ENCODE results near the gene TTC3. TPM values are rescaled to one million over a fixed set of nuclear protein-coding genes. Genes with fewer than 3 reads are reported as not detected.

Gene TTC3
- total and polyA plus RNA-seq, 10 of the 15 experiments (the other 5 are each of a cell fraction or from before 2014, with no cell fraction given), result 23.1 to 94.9 (median 72.7) TPM

DNA sequence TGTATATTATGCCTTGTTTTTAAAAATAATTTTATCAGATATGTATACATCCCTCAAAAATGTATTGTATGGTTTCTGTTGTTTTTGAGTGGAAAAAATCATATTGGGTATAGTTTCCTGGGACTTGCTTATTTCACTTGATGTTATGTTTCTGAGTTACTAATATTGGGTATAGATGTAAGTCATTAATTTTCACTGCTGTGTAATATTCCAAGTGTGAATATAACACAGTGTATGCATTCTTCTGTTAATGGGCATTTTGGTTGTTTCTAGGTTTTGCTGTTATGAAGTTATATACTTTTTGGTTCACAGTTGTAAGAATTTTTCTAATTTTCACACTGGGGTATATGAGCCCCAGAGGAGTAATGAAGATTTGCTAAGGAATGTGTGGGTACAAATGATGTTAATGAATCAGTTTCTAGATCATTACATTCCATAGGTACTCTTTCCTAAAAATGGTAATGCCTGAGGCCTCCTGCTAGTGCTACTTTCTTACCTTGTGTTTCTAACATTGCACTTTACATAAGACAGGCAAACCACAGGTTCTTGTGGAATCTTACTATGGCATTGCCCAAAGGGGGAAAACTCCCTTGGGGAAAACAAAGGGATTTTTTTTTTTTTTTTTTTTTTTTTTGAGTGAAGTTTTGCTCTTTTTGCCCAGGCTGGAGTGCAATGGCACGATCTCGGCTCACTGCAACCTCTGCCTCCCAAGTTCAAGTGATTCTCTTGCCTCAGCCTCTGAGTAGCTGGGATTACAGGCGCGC is 3.2 kb downstream of the TTC3 start:
- no peak overlapping the region for H3K9ac ChIP-seq (ENCODE audit: control insufficient read depth, insufficient read depth, low read length)
- intact Hi-C loops (cut with micrococcal nuclease; ENCODE audit: unreplicated experiment) (loop anchor here (5.0 kb wide), 2 partner anchors 74 to 99 kb away; no protein-coding TSS in a partner anchor), in situ Hi-C loops (cut with MboI) (no loop called here)
- POLR2A ChIA-PET, result interaction anchor here (0.7 to 1.3 kb wide), 2 partner anchors 36 to 142 kb away, joined by 3 to 4 read pairs; no protein-coding TSS in a partner anchor
- FAIRE-seq (no peak), DNase-seq (ENCODE audit: low read depth, low spot score) (no peak), ATAC-seq (no peak)
- no peak overlapping the region for H3K27ac ChIP-seq (ENCODE audit: control insufficient read depth, insufficient read depth)
- TF ChIP-seq TCF7 (IDR thresholded peaks at IDR 0.05; ENCODE audit: borderline replicate concordance) (no peak), EGR1 (IDR thresholded peaks at IDR 0.05; ENCODE audit: borderline replicate concordance in 1 of 2, low read depth in 2 of 2, low read length in 2 of 2) (no peak), ZNF217 (IDR thresholded peaks at IDR 0.05) (0 out of 2 replicates have a peak, but pooled peaks have one; percentile 23), TAF1 (IDR thresholded peaks at IDR 0.05; ENCODE audit: borderline replicate concordance, low read depth, low read length) (no peak), SUZ12 (IDR thresholded peaks at IDR 0.05; ENCODE audit: unreplicated experiment) (no peak)
- TF ChIP-seq, protein P1, sequence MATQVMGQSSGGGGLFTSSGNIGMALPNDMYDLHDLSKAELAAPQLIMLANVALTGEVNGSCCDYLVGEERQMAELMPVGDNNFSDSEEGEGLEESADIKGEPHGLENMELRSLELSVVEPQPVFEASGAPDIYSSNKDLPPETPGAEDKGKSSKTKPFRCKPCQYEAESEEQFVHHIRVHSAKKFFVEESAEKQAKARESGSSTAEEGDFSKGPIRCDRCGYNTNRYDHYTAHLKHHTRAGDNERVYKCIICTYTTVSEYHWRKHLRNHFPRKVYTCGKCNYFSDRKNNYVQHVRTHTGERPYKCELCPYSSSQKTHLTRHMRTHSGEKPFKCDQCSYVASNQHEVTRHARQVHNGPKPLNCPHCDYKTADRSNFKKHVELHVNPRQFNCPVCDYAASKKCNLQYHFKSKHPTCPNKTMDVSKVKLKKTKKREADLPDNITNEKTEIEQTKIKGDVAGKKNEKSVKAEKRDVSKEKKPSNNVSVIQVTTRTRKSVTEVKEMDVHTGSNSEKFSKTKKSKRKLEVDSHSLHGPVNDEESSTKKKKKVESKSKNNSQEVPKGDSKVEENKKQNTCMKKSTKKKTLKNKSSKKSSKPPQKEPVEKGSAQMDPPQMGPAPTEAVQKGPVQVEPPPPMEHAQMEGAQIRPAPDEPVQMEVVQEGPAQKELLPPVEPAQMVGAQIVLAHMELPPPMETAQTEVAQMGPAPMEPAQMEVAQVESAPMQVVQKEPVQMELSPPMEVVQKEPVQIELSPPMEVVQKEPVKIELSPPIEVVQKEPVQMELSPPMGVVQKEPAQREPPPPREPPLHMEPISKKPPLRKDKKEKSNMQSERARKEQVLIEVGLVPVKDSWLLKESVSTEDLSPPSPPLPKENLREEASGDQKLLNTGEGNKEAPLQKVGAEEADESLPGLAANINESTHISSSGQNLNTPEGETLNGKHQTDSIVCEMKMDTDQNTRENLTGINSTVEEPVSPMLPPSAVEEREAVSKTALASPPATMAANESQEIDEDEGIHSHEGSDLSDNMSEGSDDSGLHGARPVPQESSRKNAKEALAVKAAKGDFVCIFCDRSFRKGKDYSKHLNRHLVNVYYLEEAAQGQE (IDR thresholded peaks at IDR 0.05; ENCODE audit: low read depth, low read length), result no peak
- TF ChIP-seq, protein P2, sequence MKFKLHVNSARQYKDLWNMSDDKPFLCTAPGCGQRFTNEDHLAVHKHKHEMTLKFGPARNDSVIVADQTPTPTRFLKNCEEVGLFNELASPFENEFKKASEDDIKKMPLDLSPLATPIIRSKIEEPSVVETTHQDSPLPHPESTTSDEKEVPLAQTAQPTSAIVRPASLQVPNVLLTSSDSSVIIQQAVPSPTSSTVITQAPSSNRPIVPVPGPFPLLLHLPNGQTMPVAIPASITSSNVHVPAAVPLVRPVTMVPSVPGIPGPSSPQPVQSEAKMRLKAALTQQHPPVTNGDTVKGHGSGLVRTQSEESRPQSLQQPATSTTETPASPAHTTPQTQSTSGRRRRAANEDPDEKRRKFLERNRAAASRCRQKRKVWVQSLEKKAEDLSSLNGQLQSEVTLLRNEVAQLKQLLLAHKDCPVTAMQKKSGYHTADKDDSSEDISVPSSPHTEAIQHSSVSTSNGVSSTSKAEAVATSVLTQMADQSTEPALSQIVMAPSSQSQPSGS (IDR thresholded peaks at IDR 0.05; ENCODE audit: low read length), result no peak
- TF ChIP-seq, protein P3, sequence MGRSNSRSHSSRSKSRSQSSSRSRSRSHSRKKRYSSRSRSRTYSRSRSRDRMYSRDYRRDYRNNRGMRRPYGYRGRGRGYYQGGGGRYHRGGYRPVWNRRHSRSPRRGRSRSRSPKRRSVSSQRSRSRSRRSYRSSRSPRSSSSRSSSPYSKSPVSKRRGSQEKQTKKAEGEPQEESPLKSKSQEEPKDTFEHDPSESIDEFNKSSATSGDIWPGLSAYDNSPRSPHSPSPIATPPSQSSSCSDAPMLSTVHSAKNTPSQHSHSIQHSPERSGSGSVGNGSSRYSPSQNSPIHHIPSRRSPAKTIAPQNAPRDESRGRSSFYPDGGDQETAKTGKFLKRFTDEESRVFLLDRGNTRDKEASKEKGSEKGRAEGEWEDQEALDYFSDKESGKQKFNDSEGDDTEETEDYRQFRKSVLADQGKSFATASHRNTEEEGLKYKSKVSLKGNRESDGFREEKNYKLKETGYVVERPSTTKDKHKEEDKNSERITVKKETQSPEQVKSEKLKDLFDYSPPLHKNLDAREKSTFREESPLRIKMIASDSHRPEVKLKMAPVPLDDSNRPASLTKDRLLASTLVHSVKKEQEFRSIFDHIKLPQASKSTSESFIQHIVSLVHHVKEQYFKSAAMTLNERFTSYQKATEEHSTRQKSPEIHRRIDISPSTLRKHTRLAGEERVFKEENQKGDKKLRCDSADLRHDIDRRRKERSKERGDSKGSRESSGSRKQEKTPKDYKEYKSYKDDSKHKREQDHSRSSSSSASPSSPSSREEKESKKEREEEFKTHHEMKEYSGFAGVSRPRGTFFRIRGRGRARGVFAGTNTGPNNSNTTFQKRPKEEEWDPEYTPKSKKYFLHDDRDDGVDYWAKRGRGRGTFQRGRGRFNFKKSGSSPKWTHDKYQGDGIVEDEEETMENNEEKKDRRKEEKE (IDR thresholded peaks at IDR 0.05), result no peak
- TF ChIP-seq, protein P4, sequence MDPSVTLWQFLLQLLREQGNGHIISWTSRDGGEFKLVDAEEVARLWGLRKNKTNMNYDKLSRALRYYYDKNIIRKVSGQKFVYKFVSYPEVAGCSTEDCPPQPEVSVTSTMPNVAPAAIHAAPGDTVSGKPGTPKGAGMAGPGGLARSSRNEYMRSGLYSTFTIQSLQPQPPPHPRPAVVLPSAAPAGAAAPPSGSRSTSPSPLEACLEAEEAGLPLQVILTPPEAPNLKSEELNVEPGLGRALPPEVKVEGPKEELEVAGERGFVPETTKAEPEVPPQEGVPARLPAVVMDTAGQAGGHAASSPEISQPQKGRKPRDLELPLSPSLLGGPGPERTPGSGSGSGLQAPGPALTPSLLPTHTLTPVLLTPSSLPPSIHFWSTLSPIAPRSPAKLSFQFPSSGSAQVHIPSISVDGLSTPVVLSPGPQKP (IDR thresholded peaks at IDR 0.05; ENCODE audit: low read depth, low read length), result no peak
- WGBS (ENCODE audit: insufficient coverage, insufficient replicate concordance, low lambda C conversion rate, missing lambda C conversion rate), result 95% methylated on average over 4 of the region's 4 CpGs
- H3K79me2 ChIP-seq (ENCODE audit: control insufficient read depth, insufficient read depth, low read length), result peaks cover 79% of the 10 kb centered on the region
- no peaks in the 10 kb centered on the region for H3K27me3 ChIP-seq (replicated peaks in 1 of 2; ENCODE audit: control insufficient read depth in 2 of 2, insufficient read depth in 2 of 2, low read length in 1 of 2)
- no peaks in the 10 kb centered on the region for H4K20me1 ChIP-seq (ENCODE audit: control insufficient read depth, insufficient read depth)
- H2AFZ ChIP-seq (ENCODE audit: control insufficient read depth, low read depth, low read length), result no peak overlapping the region
- SMC1A ChIA-PET (ENCODE audit: uncharacterized antibody, unreplicated experiment), result interaction anchor here (1.0 to 1.7 kb wide), 2 partner anchors 44 to 100 kb away, joined by 3 to 6 read pairs; no protein-coding TSS in a partner anchor
- no peaks in the 10 kb centered on the region; the same call in 1 of the 2 replicates for H3K4me1 ChIP-seq (ENCODE audit: control insufficient read depth, insufficient read depth, low read length)
- CTCF ChIA-PET, result interaction anchor here (1.8 kb wide), 1 partner anchor 99 kb away, joined by 8 read pairs; no protein-coding TSS in a partner anchor
- no peak overlapping the region for H3K4me2 ChIP-seq (ENCODE audit: control insufficient read depth, insufficient read depth)
- no TSS peak for BruUV-seq (replicated peaks)
- RAD21 ChIA-PET (ENCODE audit: unreplicated experiment), result no interaction called here
- no peak overlapping the region for H3K4me3 ChIP-seq
- no peaks in the 10 kb centered on the region for H3K9me3 ChIP-seq (replicated peaks; ENCODE audit: control insufficient read depth, insufficient read depth, low read length)
- no peaks in the 10 kb centered on the region for H3K36me3 ChIP-seq (ENCODE audit: control insufficient read depth in 2 of 2, insufficient read depth in 2 of 2, low read length in 1 of 2)

Data from GM12878 (cell line).